ENCODE results near the gene MYL5. TPM values are rescaled to one million over a fixed set of nuclear protein-coding genes. Genes with fewer than 3 reads are reported as not detected.

The MYL5 gene, protein sequence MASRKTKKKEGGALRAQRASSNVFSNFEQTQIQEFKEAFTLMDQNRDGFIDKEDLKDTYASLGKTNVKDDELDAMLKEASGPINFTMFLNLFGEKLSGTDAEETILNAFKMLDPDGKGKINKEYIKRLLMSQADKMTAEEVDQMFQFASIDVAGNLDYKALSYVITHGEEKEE
- 9.6 to 14.0 TPM (median 10.8 TPM) in 5 replicates for total RNA-seq (2022; extraction: Qiagen RNA extraction; ENCODE audit: low read depth)

DNA sequence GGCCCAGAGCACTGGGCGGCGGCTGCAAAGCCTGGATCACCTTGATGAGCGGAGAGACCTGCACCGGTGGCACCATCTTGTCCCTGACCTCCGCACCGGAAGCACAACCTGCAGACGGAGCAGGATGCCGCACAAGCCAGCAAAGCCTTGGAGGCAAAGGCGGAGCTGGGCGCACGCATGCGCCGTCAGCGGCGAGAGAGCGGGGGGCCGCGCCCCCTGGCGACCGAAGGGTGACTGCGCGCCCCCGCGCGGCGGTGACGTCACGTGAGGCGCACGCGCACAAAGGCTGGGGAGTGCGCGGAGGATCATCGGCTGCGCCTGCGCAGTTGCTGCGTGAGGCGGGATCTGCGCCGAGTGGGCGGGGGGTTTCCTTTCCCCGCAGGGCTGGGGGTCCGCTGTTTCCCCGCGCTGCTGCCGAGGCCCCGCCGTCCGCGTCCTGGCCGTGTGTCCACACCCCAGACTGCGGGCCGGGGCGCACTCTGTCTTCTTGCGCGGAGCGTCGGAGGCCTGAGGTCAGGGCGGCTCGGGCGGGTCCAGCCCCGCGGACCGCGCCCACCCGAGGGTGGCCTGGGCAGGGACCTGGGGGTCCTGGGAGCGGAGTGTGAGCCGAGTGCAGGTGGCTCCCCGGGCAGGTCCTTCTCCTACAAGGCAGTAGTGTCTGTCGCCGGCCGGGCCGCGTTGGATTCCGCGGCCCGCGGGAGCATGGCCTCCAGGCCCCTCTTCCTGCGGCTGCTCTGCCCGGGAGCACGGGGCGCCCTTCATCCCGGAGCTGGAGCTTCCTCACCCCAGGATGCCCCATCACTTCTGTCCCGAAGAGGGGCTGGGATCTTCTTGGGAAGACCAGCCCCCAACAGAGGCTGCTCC lies at the start of gene MYL5, which contains the start of gene ATP5ME:
Gene MYL5, plus strand, starts transcription at position 371 of the 864 bp plus-strand sequence. CDS start 3,485 bp downstream, outside the sequence.
Gene ATP5ME, minus strand, starts transcription at position 105 of the 864 bp plus-strand sequence. Its CDS starts 29 bp downstream, at position 76.

GRCh38 chr4:624705-625590 lies 49.4 kb upstream of the MYL5 start, which contains the start of gene PDE6B:
Gene PDE6B, plus strand, starts transcription at chr4:625573. Its CDS starts 54 bp downstream, at chr4:625627.

GRCh38 chr4:688854-689681 lies 14.7 kb downstream of the MYL5 start, which contains the start of gene SLC49A3:
Gene SLC49A3, minus strand, starts transcription at chr4:689151. Its CDS starts 24 bp downstream, at chr4:689127.

GRCh38 chr4:705278-706082 lies 31.1 kb downstream of the MYL5 start, which contains the start of gene PCGF3:
Gene PCGF3, plus strand, starts transcription at chr4:705832. Its CDS starts 27,849 bp downstream, at chr4:733681.

Other genes starting within 250 kb of the MYL5 start
- 11.7 to 19.2 TPM (median 13.1 TPM) in 5 replicates for gene ZNF721, start 175.4 kb upstream of the MYL5 start, total RNA-seq (2022; extraction: Qiagen RNA extraction; ENCODE audit: low read depth)
- 16.5 to 28.0 TPM (median 21.4 TPM) in 5 replicates for gene PIGG, start 175.3 kb upstream of the MYL5 start, total RNA-seq (2022; extraction: Qiagen RNA extraction; ENCODE audit: low read depth)
- not detected in 5 replicates for gene TMEM271, start 98.2 kb upstream of the MYL5 start, total RNA-seq (2022; extraction: Qiagen RNA extraction; ENCODE audit: low read depth)
- gene PDE6B, start 49.0 kb upstream of the MYL5 start, total RNA-seq (2022; extraction: Qiagen RNA extraction; ENCODE audit: low read depth), result not detected in 5 replicates
- gene ATP5ME, start 266 bp upstream of the MYL5 start, total RNA-seq (2022; extraction: Qiagen RNA extraction; ENCODE audit: low read depth), result 336 to 461 TPM (median 407 TPM) in 5 replicates
- gene SLC49A3, start 14.6 kb downstream of the MYL5 start, total RNA-seq (2022; extraction: Qiagen RNA extraction; ENCODE audit: low read depth), result 0.18 to 0.47 TPM (median 0.24 TPM) in 4 of 5 replicates, not detected in the other
- 13.2 to 22.7 TPM (median 16.4 TPM) in 5 replicates for gene PCGF3, start 31.3 kb downstream of the MYL5 start, total RNA-seq (2022; extraction: Qiagen RNA extraction; ENCODE audit: low read depth)
- gene CPLX1, start 151.6 kb downstream of the MYL5 start, total RNA-seq (2022; extraction: Qiagen RNA extraction; ENCODE audit: low read depth), result 0.47 to 0.70 TPM (median 0.51 TPM) in 5 replicates

All from A549 treated with RU486 at 1 μM for 4 hours (cell line).